ENCODE measurements around the gene GPC3.

GPC3 gene

GRCh38 chrX:133685822-133686221, 299.6 kb downstream of the GPC3 start:
- DNase-seq (ENCODE audit: low spot score): no peak
- in situ Hi-C loops (cut with MboI; ENCODE audit: low pct_unique_long_range_greater_than_20kb, low sequenced_read_pairs, unreplicated experiment): no loop called here
- no peak for TF ChIP-seq CTCF (IDR thresholded peaks at IDR 0.05; ENCODE audit: extremely low read depth, insufficient read depth, missing control alignments)

- in situ Hi-C loops (cut with MboI; ENCODE audit: low pct_unique_long_range_greater_than_20kb, low sequenced_read_pairs, unreplicated experiment): no loop called here
- no peak for TF ChIP-seq CTCF (IDR thresholded peaks at IDR 0.05; ENCODE audit: extremely low read depth, insufficient read depth, missing control alignments)
- DNase-seq (ENCODE audit: low spot score): no peak
Observed at GRCh38 chrX:133681897-133682296, 303.5 kb downstream of the GPC3 start.

GRCh38 chrX:133681421-133681820, 304.0 kb downstream of the GPC3 start:
- in situ Hi-C loops (cut with MboI; ENCODE audit: low pct_unique_long_range_greater_than_20kb, low sequenced_read_pairs, unreplicated experiment): no loop called here
- no peak for DNase-seq (ENCODE audit: low spot score)
- no peak for TF ChIP-seq CTCF (IDR thresholded peaks at IDR 0.05; ENCODE audit: extremely low read depth, insufficient read depth, missing control alignments)

GRCh38 chrX:133677123-133678063, 308.0 kb downstream of the GPC3 start:
- no peak for TF ChIP-seq CTCF (IDR thresholded peaks at IDR 0.05; ENCODE audit: extremely low read depth, insufficient read depth, missing control alignments)
- in situ Hi-C loops (cut with MboI; ENCODE audit: low pct_unique_long_range_greater_than_20kb, low sequenced_read_pairs, unreplicated experiment): no loop called here
- no peak for DNase-seq (ENCODE audit: low spot score)

GRCh38 chrX:133676344-133677122, 308.9 kb downstream of the GPC3 start:
- no peak for TF ChIP-seq CTCF (IDR thresholded peaks at IDR 0.05; ENCODE audit: extremely low read depth, insufficient read depth, missing control alignments)
- in situ Hi-C loops (cut with MboI; ENCODE audit: low pct_unique_long_range_greater_than_20kb, low sequenced_read_pairs, unreplicated experiment): no loop called here
- no peak for DNase-seq (ENCODE audit: low spot score)

- DNase-seq (ENCODE audit: low spot score): no peak
- in situ Hi-C loops (cut with MboI; ENCODE audit: low pct_unique_long_range_greater_than_20kb, low sequenced_read_pairs, unreplicated experiment): loop anchor here (25.0 kb wide), 1 partner anchor 688 kb away; no protein-coding TSS in a partner anchor
- TF ChIP-seq CTCF (IDR thresholded peaks at IDR 0.05; ENCODE audit: extremely low read depth, insufficient read depth, missing control alignments): no peak
Observed at GRCh38 chrX:133674726-133675470, 310.5 kb downstream of the GPC3 start.
